Upper lobe of left lung (tissue), 4 donors: ENCODE results near the gene NARF.

Source experiments
- CTCF ChIP-seq, 6 experiments: fragments of 450-650 bp in 4 of 6; fragments of 200-600 bp in 2 of 6; sonication (generic) in 2 of 6; IDR thresholded peaks; one replicate each; pipeline ENCODE4 v1.5.1; 2016 to 2019; ENCODE audit warnings: antibody characterized with exemption in 6 of 6
- POLR2A ChIP-seq, 4 donors: fragments of 450-650 bp; IDR thresholded peaks; one replicate each; pipeline ENCODE4 v1.5.1; 2016 to 2017; ENCODE audit warnings: antibody characterized with exemption in 4 of 4, mild to moderate bottlenecking in 2 of 4

GRCh38 chr17:82479602-82480001 is 21.1 kb downstream of the NARF start:
- TF ChIP-seq CTCF (IDR thresholded peaks at IDR 0.05) (no peak), POLR2A (IDR thresholded peaks at IDR 0.05) (no peak)
